GM21723 (cell line): ENCODE data around the gene SLC6A18.
"Not testable (repeated sequence)": the region's sequence is repeated elsewhere in the genome, so short reads cannot be mapped to it uniquely, and the experiment has no call there.

ENCODE experiments used
- ATAC-seq: cut with Tn5 transposase; IDR thresholded peaks from one replicate; pipeline ENCODE4 v1.9.1; 2021; ENCODE audit warnings: mild to moderate bottlenecking, moderate library complexity; ENCODE audit not compliant: unreplicated experiment

SLC6A18 gene

DNA sequence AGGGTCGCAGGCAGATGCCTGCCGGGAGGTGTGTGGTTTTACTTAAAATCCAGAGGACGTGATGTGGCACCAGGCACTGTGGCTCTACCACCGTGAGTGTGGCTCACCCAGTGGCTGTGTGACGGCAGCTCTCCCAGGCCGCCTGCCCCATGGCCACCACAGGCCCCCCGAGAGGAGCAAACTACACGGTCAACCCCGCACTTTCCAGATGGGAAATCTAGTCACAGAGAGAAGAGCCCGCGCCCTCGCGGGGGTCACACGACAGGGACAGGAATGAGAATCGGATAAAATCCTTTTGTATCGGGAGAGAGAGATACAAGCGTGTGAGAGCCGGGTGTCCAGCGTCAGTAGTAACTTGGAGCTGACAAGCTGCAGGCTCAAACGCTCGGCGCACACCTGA, 45.2 kb downstream of the SLC6A18 start:
- no peak for ATAC-seq

- ATAC-seq, result no peak
These were observed 46.0 kb downstream of the SLC6A18 start for GRCh38 chr5:1270933-1271914.

DNA sequence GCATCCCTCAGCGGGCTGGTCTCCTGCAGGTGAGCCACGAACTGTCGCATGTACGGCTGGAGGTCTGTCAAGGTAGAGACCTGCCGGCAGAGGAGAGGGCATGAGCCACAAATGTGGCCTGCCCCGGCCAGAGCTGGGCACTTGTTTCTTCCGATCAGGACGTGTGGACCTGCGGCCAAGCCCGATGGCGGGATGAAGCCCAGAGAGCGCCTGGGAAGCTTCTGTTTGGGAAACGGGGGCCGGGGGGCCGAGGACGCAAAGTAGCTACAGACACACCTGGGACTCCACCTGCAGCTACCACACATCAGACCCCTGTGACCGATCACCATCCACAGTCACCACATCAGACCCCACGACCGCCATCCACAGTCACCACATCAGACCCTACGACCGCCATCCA, 47.0 kb downstream of the SLC6A18 start:
- ATAC-seq, result no peak

- ATAC-seq, result no peak
These were observed 48.6 kb downstream of the SLC6A18 start for GRCh38 chr5:1273745-1274144.

DNA sequence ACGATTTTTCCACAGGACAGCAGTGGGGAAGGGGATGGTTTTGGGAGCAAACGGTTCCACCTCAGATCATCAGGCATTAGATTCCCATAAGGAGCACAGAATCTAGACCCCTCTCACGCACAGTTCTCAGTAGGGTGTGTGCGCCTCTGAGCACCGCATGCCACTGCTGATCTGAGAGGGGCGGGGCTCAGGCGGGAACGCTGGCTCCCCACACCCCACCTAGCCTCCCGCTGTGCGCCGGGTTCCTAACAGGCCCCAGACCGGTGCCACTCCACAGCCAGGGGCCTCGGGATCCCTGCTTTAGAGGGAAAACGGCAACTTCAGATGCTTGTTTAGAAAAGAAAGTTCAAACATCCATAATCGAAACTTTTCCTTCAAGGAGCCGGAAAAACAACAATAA, 49.3 kb downstream of the SLC6A18 start:
- ATAC-seq, result no peak

DNA sequence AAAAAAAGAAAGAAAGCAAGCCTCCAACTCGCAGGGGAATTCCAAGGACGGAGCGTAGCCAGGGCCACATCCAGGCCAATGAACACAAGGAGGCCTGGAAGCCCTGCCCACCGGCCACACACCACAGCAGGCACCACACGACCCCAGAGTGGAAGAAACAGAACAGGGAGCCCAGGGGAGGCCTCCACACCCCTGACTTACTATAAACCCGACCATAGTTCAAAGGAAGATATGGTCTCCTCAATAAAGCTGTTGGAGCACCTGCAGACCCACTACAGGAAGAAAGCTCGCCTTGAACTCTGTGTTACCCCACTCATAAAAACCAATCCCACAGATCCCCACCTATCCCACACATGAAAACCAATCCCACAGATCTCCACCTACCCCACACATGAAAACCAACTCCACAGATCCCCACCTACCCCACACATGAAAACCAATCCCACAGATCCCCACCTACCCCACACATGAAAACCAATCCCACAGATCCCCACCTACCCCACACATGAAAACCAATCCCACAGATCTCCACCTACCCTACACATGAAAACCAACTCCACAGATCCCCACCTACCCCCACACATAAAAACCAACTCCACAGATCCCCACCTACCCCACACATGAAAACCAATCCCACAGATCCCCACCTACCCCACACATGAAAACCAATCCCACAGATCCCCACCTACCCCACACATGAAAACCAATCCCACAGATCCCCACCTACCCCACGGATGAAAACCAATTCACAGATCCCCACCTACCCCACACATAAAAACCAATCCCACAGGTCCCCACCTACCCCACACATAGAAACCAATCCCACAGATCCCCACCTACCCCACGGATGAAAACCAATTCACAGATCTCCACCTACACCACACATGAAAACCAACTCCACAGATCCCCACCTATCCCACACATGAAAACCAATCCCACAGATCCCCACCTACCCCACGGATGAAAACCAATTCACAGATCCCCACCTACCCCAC, 50.5 kb downstream of the SLC6A18 start:
- not testable (repeated sequence) for ATAC-seq

DNA sequence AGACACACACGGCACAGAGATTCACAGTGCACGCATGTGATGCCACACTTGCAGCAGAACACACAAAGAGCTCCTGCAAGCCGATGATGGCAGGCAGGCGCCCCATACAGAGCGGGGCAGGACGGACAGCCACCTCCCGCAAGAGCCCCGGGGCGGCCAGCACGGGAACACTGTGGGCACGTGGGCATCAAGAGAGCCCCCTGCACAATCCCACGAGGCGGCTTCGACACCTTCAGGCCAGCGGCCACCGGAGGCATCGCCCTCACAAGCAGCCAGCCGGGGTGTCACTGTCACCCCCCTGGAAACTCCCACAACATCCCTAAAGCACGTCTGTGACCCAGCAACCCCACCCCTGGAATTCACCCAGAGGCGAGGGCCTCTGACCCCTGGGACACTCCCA, 51.7 kb downstream of the SLC6A18 start:
- no peak for ATAC-seq

DNA sequence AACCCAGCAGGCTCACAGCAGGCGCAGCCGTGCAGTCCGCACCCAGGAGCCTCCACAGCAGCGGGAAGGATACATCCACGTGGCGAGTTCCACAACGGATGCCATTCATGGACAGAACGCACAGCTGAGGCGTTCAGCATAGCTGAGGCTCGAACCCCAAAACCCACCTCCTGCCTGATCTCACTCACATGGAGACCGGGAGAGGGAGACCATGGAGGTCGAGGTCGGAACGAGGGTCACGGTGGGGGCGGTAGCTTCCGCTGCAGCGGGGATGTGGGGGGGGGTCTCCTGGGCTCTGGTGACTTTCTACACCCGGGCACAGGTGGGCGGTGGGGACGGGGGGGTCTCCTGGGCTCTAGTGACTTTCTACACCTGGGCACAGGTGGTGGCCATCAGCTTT, 52.1 kb downstream of the SLC6A18 start:
- ATAC-seq, result no peak

DNA sequence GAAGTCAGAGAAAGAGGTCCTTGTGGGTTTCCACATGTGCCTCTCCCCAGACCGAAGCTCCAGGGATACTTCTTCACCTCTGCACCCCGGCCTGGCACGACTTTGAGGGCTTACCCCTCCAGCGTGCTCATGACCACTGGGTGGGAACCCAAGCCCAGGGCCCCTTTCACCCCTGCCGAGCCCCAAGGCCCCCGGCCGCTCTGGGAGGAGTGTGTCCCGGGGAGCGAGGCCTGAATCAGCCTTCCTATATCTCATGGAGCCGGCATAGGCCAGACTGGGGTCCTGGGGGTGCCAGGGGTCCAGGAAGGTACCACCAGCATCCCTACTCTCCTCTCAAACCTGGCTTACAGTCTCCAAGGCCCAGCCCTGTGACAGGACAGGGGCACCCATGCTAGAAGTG, 52.6 kb downstream of the SLC6A18 start:
- no peak for ATAC-seq

GRCh38 chr5:1278216-1278615, 53.0 kb downstream of the SLC6A18 start:
- ATAC-seq, result no peak

DNA sequence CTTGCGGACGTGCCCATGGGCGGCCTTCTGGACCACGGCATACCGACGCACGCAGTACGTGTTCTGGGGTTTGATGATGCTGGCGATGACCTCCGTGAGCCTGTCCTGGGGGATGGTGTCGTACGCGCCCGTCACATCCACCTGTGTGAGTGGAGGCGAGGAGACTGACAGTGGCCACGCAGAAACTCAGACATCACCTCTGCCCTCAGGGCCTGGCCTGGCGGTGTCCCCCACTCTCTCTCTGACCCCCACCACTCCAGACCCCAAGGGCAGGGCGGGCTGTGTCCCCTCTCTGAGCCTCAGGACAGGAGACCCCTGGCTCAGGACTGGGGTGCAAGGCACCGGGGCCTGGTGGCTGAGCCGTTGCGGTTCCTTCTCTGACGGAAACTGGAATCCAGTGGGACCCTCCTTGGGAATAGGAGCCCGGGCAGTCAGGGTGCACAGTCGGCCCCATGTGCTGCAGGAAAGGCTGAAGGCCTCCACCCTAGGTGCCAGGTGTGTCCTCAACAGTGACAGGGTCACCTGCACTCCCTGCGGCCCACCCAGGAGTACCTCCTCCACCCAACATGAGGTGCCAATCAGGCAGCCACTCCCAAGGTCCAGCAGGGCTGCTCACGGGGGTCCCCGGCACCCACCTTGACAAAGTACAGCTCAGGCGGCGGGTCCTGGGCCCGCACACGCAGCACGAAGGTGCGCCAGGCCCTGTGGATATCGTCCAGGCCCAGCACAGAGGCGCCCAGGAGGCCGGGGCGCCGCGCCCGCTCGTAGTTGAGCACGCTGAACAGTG, 53.7 kb downstream of the SLC6A18 start:
- no peak for ATAC-seq

DNA sequence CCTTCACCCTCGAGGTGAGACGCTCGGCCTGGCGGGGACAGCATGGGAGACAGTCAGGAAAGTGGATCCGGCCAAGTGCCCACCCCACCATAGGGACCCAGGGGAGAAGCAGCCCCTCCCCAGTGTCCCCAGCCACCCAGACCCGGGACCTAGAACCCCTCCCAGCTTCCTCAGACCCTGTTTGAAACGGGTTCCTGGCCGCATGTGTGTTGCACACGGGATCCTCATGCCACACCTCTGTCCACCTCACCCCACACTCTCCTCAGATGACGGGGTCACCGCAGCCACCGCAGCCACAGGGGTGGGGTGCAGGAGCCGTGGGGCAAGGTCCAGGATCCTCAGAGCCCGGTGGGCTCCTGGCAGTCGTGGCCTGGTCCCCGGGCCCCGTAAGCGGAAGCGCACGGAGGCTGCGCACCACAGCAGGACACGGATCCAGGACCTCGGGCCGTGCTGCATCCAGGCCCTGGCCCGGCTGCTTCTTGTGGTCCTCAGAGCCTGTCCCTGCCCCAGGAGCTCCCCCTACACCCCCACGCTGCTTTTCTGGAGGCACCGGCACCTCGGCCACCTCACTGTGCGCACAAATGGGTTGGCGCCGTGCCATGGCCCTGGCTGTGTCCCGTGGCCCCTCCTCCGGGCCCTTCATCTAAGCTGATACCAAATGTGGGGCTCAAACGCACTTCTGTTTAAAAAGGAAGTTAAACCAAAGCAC, 54.4 kb downstream of the SLC6A18 start:
- ATAC-seq, result no peak

DNA sequence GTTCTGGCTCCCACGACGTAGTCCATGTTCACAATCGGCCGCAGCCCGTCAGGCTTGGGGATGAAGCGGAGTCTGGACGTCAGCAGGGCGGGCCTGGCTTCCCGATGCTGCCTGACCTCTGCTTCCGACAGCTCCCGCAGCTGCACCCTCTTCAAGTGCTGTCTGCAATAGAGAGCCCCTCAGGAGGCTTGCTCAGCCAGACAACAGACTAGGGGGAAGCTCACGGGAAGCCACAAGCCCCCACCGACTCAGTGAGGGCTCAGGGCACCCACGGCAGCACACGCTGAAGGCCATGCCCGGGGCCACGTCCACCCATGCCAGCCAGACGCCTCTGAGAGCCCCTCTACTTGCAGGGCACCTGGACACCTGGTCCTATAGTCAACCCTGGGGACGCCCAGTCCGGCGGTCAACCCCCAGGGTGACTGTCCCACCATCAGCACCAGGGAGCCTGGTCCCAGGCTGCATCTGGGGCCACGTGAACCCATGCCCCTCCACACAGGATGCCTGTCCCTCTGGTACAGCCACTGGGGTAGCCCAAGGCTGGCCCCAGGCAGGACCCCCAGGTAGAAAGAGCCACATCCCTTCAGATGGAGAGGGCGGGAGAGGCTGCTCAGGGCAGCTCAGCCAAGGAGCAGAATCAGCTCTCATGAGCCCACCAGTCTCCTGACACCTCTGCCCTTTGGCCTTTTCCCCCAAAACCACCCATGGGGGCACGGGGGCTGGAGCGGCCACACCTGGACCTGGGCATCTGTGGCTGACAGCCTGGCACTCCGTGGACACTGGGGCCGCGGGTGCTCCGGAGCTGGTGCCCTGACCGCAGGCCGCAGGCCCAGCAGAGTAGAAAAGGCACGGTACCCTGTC, 55.2 kb downstream of the SLC6A18 start:
- ATAC-seq, result no peak

DNA sequence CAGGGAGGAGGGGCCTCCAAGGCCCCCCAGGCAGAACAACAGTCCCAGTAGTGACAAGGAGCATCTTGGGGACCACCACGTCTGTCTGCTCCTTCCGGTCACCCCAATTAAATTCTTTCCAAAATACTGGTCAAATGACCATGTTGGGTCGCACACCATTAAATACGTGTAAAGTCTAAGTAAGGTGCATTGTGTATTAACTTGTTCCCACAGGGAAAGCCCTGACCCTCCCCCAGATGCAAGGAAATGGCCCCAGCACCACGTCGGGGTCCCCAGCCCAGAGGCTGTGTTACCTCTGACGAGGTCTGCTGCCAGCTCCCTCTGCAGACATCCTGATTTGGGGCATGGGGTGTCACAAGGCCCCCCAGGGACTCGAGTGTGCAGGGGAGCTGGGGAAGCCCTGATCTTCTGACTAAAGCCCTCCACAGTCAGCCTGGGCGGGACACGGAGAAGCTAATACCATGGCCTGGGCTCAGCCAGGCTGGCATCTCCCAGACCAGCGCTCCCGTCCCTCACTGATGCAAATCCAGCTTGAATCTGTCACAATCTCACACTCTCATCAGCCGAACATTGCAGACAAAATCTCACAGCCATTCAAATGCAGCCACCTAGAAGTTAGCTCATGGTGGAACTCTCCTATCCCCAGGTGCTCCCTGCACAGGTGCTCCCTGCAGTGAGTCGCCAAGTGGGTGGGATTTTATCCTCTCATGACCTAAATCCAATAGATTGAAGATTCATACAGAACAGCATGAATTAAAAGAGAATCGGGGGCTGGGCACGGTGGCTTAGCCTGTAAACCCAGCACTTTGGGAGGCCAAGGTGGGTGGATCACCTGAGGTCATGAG, 56.1 kb downstream of the SLC6A18 start:
- no peak for ATAC-seq

DNA sequence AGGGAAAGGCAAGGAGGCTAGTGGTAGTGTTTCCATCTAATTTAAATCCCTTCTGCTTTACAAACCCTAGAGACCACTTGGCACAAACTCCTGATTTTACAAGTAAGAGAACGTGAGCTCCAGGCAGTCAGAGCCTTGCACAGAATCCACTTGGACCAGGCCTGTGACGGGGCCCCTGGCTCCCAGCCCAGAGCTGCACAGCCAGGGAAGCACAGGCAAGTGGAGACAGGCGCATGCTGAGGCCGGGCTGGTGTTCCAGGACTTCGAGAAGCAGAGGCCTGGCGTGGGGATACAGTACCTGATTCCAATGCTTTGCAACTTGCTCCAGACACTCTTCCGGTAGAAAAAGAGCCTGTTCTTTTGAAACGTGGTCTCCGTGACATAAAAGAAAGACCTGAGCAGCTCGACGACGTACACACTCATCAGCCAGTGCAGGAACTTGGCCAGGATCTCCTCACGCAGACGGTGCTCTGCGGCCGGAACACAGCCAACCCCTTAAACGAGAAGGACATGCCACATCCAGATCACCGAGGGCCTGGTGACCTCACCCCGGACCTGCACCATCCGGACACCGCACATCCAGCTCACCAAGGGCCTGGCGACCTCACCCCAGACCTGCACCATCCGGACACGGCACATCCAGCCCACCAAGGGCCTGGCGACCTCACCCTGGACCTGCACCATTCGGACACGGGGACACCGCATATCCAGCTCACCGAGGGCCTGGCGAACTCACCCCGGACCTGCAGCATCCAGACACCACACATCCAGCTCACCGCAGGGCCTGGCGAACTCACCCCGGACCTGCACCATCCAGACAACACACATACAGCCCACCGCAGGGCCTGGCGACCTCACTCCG, 57.2 kb downstream of the SLC6A18 start:
- ATAC-seq, result no peak

GRCh38 chr5:1282993-1283728, 58.0 kb downstream of the SLC6A18 start:
- ATAC-seq, result not testable (repeated sequence)

DNA sequence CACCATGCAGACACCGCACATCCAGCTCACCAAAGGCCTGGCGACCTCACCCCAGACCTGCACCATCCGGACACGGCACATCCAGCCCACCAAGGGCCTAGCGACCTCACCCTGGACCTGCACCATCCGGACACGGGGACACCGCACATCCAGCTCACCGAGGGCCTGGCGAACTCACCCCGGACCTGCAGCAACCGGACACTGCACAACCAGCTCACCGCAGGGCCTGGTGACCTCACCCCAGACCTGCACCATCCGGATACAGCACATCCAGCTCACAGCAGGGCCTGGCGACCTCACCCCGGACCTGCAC, 58.5 kb downstream of the SLC6A18 start:
- ATAC-seq, result not testable (repeated sequence)
